HG03469 (cell line): Measurements from ENCODE around the gene COG5.
"Not testable (repeated sequence)": the region's sequence is repeated elsewhere in the genome, so short reads cannot be mapped to it uniquely, and the experiment has no call there.

Experiments
- ATAC-seq: cut with Tn5 transposase; IDR thresholded peaks from one replicate; pipeline ENCODE4 v1.9.1; 2021; ENCODE audit warnings: mild to moderate bottlenecking, moderate library complexity, moderate number of reproducible peaks; ENCODE audit not compliant: unreplicated experiment

COG5 gene

DNA sequence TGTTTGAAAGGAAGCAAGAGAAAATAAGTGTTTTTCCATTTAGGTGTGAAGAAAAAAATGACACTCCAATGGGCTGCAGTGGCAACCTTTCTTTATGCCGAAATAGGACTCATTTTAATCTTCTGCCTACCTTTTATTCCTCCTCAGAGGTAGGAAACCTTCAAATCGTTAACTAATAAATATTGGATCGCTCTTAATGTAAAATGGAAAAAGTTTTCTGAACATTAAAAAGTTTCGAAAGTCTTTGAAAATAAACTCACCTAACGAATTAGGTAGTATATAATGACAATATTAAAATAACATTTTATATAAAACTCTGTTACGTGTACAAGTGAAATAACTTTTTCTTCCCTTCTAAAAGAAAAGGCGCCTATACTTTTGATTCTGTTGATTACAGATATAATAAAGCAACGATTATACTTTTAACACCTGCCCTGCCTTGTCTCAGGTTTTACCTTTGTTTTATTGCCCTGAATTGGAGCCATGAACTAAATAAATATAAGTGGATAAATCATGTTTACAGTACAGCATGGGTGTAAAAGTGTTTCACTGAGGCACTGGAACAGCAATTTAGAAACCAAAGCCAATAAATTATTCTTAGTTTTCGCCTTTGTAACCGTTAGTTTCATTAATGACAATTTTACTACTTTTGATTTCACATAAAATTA is 17.1 kb upstream of the COG5 start:
- no peak for ATAC-seq

DNA sequence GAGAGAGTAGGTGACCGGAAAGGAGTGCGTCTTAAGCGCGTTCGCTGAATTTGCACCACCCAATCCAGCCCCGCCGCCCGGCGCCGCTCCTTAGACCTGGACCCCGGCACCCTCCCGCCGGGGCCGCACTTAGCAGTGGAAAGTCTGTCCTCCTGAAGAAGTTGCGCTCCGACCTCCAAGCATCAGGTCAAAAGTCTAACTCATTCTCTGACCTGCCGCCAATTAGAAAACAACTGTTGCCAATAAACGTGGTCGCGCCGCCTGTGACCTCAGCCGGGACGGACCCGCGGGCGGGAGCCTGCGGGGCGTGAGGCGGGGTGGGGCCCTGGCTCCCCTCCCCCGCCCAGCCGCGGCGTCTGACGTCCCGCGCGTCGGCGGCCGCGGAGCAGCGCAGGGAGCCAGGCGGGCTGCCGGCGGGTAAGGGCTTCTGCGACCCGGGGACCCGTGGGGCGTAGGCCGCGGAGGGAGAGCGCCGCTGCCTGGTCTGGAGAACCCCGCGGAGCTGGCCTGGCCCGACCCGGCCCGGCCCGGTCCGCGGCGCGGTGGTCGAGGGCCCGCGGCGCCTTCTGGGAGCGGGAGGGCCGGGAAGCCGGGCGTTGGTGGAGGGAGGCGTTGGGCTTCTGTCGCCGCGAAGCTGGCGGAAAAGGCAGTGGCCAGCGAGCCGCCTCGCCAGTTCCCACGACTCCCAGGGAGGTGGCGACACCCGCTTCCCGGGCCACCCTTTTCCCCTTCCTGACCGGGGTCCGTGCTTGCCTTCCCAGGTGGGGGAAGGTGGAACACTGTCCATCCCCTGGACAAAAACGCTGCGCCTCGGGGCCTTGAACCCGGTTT is 16.4 kb upstream of the COG5 start, which contains the start of gene BCAP29:
TSS of gene BCAP29 (plus strand) at position 362 of the 831 bp plus-strand sequence. CDS start 527 bp downstream, outside the sequence.
- peak; percentile 78 for ATAC-seq

DNA sequence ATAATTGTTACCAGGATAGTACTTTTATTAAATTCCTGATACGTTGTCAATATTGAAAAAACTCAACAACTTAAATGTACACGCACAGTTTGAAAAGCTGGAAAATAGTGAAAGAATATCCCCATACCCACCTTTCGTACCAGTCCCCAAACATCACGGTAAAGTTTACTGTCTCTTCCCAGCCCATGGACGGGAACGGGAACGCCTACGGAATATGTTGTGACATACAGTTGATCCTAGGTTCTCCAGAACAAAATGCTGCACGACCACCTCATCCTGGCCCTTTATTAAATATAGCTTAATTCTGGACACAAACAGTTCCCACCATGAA is 15.8 kb upstream of the COG5 start:
- no peak for ATAC-seq

DNA sequence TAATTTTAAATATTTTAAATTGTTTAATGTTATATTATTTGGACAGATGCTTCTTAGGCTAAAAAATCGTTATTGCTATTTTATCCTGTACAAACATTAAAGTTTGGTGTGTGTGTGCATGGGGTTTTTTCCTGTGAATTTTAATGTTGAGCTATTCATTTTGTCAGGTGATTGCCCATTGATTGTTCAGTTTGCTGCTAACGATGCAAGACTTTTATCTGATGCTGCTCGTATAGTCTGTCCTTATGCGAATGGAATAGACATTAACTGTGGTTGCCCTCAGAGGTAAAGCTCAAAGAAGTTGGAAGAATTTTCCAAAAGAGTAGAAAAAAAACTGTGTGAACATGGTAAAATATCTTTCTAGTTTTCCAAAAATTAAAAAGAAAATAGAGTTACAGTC is 9.8 kb upstream of the COG5 start:
- ATAC-seq: no peak

DNA sequence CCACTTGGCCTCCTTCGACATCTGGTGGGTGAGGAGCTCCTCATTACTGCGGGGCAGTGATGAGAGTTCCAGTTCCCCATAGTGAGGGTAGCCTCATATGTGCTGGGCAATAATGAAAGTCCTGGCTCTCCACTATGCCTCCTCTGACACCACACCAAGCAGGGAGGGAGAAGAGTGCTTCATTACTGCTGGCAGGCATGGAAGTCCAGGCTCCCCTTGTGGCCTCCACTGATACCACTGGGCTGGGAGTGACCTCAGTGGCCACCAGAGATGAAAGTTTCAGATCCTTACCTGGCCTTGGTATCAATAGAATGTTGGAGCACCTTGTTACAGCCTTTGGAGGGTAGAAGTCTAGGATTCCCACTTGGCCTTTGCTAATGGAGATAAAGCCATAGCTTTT is 6.6 kb upstream of the COG5 start:
- ATAC-seq: no peak

DNA sequence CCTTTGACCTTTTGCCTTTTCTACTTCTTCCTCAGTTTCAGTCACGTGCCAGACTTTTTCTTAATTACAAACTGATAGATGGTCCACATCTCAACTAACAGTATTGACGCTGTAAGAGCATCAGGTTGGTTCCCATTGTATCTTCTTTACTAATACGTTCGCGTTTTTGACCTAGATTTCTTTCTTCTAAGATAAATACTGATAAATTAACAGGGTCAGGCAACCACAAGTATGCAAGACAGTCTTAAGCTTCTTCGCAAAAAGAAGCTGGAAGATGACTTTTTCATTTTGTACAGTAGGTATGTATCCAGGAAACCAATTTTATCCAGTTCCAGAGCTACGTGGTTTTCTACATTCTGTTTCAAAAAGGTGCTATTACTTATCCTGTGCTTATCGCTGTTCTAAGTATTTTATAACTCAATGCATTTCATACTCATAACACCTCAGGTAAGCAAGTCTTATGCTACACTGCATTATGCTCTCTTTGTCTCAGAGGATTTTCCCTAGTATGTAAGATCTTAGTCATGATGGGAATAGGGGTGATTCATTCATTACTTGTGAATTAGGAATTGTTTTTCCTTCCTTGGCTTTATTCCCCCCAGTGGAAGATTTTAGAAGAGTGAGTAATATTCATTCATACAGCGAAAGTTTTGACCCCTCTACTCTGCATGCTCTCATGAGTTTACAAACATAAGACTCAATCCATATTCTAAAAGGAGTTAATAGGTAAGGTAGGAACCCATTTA is 1.0 kb upstream of the COG5 start:
- no peak for ATAC-seq

DNA sequence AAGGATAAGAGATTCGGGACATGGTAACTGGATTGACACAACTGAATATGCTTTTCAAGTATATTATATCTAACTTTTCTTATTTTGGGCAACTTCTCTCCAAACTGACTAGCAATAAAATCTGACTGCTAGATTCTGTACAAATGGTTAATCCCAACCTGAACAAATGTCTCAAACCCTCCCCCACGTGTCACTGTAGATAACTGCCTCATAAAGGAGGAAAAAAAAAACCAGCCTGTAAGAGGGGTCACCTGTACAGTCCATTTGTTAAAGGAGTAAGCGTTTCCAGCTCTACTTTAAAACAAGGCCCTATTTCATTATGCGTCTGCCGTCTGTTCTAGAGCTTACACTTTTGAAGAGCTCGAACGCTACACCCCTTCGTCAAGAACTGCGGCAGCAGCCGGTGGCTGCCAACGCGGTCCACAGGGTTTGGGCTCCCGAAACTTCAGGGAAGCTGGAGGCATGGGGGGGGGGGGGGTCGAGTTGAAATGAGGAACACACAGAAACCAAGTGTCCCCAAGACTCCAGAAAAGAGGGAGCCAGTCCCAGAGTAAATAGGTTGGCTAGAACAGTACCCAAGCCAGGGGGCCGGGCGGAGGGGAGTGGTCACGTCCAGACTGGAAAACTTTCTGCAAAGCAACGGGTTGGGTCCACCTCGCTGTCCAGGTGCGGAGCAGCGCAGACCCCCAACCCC is 492 bp downstream of the COG5 start:
- ATAC-seq: peak; percentile 15

DNA sequence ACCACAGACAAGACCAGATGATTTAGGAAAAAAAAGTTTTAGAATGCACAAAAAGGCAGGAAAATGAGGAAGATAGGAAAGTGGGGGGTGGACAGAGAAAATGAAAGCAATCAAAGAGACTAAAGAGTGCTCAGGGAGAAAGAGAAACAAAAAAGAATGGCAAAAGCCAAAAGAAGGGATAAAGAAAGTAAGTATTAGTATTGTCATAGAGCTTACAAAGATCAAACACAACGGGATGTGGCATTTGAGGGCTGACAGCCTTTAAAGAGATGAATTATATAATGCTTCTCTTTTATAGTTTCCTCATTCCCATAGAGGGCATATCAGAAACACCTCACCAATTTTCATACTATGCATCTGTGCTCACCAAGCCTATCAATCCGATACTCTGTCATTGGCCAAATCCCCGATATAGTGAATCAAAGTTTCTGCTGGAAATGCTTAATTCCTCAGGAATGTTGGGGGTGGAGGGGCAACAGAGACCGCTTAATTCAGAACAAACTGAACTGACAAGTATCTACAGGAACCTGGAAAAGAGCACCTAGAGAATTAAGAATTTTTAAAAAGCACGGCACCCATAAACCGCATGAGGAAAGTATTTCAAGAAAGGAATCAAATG is 2.7 kb downstream of the COG5 start:
- ATAC-seq: no peak

DNA sequence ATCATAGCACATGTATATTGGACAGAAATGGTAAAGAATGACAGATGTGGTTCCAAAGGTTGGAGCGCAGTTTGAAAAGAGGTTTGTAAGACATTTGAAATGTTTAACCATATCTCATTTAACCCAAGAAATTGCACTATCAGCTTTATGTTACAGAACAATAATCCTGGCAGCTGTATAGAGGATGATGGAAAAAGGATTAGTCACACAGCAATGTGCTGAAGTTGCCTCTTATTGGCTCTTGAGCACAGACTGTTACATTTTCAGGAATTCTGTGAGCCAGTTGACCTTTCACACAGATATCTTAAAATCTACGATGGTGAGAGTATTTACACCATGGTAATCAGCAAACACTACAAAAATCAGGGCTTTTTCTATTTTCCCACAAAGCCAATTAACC is 3.9 kb downstream of the COG5 start:
- no peak for ATAC-seq

DNA sequence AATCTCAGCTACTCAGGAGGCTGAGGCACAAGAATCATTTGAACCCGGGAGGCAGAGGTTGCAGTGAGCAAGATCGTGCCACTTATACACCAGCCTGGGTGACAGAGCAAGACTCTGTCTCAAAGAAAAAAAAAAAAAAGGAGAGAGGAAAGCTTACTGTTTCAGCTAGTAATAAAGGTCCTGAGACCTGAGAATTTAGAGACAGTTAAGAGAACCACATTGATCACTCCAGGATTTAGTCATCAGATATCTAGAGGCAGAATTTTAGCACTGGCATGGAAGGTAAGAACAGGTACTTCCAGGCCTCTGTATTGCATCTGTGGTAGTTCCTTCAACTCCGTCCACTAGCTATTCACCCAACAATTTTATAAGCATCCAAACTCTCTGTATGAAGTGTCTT is 7.8 kb downstream of the COG5 start:
- ATAC-seq: no peak

DNA sequence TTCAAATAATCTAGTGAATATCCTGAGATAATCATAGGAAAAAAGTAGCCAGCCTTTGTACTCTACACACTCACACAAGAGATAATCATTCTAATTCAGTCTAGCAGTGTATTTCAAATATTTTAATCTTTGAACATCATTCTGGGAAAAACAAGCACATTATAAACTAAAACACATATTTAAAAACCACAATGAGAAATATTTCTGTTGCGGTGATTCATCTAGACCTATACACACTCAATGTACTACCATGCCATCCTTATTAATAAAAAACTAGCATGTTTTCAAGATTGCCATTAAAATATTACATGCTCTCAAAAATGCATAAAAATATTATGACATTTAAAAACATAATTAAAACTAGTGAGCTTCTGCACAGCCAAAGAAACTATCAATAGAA is 11.8 kb downstream of the COG5 start:
- ATAC-seq: no peak

DNA sequence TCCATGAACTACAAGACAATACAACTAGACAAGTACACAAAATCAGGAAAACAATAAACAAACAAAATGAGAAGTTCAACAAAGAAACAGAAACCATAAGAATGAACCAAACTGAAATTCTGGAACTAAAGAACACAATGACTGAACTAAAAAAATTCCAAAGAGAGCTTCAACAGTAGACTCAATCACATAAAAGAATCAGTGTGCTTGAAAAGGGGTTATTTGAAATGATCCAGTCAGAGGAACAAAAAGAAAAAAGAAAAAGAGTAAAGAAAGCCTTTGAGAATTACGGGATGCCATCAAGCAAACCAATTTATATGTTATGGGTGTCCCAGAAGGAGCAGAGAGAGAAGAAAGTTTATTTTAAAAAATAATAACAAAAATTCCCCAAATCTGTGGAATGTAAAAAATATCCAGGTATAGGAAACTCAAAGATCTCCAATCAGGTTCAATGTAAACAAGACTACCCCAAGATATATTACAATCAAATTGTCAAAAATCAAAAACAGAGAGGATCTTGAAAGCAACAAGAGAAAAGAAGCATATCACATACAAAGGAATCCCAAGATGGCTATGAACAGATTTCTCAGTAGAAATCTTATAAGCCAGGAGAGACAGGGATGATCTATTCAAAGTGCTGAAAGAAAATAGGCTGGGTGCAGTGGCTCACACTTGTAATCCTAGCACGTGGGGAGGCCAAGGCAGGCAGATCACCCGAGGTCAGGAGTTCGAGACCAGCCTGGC is 18.7 kb downstream of the COG5 start:
- no peak for ATAC-seq

DNA sequence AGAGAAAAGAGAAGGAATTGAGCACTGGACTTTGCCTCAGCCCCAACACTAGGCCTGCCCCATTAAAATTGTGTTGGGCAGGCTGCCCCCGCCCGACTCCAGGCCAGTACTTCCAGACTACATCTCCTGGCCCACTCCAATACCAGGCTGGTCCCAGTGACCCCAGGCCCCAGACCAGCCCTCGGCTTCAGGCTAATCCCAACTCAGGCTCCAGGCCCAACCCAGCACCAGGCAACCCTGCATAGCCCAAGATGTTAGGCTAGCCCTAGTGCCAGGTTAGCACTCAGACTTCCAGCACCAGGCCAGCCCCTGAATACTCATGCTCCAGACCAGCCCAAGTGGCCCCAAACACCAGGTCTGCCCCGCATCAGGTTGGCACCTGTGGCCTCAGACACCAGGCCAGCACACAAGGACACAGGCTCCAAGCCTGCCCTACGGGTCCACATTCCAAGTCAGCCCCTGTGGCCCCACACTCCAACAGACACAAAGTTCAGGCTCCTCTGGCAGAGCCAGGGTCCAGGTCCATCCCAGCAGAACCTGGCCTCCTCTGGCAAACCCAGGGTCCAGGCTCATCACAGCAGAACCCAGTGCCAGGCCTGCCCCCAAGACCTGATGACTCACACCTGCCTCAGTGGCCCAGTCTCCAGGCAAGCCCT is 20.3 kb downstream of the COG5 start:
- no peak for ATAC-seq

DNA sequence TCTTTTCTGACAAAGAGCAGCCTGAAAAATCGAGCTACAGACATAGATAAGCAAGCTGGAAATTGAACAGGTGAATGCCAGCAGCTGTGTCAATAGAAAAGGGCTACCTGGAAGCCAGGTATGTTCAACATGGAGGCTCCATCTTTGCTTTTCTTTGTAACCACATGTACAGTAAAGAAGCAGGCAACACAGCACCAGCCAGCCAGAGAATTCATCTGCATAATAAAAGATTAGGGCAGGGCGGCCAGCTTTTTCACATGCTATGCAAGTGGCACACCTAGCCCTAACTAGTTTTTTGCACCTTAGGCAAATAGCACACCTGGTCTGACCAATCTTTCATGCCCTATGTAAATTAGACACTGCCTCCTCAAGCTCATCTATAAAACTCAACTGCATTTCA is 25.7 kb downstream of the COG5 start:
- no peak for ATAC-seq

DNA sequence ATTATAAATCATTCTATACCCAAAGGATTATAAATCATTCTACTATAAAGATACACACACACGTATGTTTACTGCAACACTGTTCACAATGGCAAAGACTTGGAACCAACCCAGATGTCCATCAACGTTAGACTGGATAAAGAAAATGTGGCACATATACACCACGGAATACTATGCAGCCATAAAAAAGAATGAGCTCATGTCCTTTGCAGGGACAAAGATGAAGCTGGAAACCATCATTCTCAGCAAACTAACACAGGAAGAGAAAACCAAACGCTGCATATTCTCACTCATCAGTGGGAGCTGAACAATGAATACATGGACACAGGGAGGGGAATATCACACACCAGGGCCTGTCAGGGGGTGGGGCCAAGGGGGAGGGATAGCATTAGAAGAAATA is 26.5 kb downstream of the COG5 start:
- ATAC-seq: not testable (repeated sequence)

DNA sequence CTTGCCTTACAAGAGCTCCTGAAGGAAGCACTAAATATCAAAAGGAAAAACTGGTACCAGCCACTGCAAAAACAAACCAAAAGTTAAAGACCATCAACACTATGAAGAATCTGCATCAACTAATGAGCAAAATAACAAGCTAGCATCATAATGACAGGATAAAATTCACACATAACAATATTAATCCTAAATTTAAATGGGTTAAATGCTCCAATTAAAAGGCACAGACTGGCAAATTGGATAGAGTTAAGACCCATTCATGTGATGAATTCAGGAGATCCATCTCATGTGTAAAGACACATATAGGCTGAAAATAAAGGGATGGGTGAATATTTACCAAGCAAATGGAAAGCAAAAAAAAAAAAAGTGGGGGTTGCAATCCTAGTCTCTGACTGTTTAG is 29.6 kb downstream of the COG5 start:
- no peak for ATAC-seq

DNA sequence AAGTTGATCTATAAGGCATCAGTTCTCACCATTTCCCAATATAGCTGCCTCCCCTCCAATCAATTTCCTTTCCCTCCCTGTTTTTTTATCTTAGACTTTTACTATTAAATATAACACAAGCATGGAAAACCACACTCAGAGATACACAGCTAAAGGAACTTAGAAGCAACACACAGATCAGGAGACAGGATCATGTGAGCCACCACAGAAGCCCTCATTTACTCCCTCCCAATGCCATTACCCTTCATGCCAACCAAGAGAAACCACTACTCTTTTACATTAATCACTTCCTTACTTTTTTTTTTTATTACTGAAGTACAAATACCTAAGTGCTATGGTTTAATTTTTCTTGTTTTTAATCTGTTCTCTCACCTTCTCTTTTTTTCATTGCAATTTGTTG is 33.0 kb downstream of the COG5 start:
- no peak for ATAC-seq

DNA sequence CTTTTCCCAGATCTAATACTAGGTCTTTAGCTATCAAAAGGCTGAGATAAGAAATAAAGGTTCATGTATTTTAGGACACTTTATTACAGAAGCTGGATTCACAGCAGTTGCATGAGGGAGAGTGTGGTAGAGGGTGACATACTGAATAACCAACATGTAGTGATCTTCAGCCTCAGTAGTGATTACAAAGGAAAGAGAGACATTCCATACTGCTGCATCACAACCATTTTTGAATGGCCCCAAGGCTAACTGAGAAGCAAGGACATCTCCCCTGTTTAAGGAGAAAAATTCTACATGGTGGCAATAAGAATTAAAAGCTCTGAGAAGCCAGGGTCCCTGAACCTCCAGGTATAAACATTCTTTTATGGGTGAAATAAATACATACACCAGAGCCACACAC is 35.3 kb downstream of the COG5 start:
- ATAC-seq: no peak

DNA sequence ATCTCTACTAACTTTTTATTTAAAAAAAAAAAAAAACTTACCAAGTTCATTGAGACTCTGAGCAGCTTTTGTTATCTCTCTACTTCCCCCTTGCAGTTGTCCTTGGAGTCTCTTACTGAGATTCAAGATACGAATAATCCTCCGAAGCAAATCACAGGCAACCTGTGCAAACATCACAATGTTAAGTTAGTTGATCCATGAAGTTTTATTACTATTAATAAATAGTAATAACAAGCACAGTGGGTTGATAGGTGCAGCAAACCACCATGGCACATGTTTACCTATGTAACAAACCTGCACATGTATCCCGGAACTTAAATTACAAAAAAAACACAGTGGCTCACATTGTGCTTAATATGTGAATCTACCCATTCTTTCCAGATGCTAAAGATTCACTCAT is 36.5 kb downstream of the COG5 start:
- no peak for ATAC-seq

DNA sequence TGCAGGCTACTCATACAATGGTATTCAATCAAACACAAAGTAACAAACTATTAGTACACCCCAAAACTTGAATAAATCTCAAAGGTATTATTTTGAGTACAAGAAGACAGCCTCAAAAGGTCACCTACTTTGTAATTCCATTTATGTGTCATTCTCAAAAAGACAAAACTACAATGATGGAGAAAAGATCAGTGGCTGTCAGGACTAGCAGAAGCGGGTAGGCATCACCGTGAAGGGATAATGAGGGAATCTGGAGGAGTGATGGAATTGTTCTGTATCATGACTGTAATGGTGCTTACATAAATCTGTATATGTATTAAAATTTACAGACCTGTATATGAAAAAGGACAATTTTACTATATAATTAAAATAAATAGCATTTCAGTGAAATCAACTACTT is 37.0 kb downstream of the COG5 start:
- no peak for ATAC-seq
